ENCODE data around the gene PWWP2B.

The PWWP2B gene

DNA sequence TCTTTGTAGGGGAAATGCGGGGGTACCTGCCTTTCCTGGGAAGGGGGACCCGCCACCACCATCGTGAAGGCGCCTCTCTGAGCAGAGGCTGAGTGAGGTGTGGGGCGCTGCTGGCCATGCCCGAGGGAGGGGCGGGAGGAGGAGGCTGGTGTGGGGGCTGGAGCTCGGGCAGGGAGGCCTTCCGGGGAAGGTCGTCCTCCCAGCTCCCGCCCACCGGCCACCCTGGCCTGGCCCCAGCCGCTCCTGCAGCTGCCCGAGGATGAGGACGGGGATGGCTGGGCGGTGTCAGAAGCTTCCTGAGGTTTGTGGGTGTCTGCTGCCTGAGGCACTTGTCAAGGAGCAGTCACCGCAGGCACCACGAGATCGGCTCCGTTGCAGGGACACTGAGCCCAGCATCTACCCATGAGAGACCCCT is 11.4 kb downstream of the PWWP2B start:
- DNase-seq (ENCODE audit: low read depth), result no peak

DNA sequence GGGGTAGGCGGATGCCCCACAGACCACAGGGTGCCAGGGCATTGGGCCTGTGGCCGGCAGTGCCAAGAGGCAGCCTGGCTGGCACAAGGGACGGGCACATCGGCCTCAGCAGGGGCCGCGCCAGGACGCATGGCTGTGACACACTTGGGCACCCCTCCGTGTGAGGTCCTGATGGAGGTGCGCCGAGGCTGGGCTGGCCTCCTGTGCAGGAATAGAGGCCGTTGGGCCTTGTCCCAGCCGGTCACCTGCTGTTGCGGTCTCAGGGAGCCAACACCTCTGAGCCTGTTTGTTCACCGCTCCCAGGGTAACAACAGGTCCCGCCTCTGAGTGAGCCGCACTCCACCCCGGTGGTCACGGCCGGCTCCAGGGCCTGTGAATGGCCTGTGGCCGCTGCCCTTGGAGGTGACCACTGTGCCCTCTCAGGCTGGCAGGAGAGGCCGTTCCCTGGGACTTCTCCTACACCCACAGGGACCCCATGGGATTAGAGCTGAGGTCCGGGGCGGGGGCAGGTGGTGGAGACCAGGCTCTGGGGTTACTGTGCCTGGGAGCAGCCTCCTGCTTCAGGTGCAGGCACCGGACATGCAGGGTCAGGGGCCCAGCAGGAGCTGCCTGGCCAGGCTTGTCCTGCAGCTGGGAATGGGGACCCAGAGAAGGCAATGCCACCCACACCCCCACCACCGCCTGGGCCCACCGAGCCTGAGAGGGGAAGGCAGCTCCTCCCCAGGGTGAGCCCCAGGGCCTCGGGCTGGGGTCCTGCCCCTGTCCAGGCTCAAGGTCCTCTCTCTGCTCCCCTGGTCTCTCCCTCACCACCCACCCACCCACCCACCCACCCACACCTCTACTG is 12.0 kb downstream of the PWWP2B start:
- DNase-seq (ENCODE audit: low read depth), result no peak

DNA sequence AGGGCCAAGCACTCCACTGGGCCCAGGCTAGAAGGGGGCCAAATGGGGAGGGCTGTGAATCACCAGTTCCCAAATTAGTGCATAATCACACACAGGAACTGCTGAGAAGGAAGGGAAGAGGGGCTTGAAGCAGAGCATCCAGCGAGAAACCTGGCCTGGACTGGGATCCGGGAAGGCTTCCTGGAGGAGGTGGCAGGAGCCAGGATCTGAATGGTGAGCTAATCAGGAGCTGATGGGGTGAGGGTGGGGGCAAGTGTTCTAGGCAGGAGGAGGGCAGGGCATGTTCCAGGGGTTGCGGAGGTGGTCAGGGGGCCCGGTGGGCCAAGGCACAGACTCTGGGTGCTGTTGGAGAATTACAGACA is 12.6 kb downstream of the PWWP2B start:
- DNase-seq (ENCODE audit: low read depth), result no peak

DNA sequence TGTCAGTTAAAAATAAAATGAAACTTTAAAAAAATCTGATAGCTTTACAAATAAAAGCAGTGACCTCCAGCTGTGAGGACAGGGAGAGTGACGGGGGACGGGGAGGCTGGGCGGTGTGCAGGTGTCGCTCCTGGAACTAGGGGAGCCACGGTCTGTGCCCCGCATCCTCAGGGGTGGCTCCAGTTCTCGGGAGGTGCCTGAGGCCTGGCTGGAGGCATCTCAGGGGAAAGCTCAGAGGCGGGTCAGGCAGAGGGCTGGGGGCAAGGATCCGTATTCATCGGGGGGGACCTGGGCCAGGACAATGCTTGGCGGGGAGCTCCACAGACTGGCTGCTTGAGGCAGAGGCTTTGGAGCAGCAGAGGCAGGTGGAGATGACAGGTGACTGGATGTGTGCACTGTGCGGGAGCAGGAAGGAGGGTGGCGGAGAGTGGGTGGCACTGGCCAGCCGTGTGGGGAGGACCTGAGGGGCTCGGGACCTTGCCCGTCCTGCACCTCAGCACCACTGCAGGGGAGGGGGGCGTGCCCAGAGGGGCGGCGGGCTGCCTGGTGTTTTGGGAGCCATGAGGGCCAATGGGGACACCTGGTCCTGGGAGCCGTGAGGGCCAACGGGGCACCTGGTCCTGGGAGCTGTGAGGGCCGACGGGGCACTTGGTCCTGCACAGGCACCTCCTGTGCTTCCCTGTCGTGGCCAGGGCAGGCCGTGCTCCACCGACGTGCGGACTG is 13.2 kb downstream of the PWWP2B start:
- DNase-seq (ENCODE audit: low read depth), result no peak

DNA sequence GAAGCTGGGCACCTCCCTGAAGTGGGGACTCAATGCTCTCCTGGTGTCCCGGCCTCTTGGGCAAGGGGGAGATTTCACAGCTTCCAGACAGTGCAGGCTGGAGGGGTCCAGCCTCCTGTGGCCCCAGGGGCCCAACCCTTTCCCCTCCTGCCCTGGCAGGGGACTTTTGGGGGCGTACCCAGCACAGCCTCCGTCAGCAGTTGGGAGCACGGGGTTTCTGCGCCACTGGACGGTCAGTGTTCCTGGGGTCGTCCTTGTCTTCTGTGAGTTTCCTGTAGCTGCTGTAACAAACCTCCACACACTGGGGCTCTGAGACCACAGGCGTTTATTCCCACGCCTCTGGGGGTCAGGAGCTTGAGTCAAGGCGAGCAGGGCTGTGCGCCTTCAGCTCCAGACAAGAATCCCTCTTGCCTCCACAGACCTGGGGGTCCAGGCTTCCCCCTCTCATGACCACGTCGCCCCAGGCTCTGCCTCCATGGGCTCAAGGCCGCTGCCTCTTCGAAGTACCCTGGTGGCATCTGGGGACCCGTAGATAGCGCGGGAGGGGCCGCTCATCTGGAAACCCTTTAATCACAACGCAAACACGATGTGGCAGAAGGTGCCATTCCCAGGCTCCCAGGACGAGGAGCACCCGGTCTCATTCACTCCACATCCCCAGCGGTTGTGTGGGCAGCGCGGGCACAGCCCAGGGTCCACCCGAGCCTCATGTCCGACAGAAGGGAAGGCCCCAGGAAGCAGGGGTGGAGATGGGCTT is 14.0 kb downstream of the PWWP2B start:
- no peak for DNase-seq (ENCODE audit: low read depth)

DNA sequence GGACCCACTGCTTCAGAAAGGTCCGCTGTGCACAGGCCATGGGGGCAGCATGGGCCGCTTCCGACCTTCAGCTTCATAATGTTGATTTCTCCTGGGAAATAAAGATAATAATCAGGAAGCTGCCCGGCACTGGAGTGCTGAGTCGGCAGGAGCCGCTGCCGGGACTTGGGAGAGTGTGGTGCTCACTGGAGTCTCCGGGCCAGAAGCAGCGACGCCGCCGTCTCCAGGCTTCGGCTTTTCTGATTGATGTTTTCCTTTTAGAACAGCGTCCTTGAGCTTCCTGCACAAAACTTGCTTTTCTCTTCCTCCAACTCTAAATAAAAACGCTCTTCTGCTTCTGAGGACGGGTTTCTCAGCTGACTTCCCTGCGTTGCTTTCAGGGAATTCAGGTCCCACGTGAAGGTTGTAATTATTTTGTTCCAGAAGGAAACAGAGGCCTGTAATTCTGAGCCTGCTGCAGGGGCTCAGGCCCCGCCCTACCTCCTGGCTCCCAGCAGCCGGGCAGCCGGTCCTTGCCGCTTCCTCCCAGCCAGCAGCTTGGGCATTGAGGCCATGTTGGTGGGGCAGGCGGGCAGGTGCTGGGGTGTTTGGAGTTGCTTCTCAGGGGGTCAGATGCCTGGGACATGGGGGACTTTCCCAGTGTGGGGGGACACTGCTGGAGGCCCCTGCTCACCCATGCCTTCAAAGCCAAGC is 14.7 kb downstream of the PWWP2B start:
- DNase-seq (ENCODE audit: low read depth), result no peak

DNA sequence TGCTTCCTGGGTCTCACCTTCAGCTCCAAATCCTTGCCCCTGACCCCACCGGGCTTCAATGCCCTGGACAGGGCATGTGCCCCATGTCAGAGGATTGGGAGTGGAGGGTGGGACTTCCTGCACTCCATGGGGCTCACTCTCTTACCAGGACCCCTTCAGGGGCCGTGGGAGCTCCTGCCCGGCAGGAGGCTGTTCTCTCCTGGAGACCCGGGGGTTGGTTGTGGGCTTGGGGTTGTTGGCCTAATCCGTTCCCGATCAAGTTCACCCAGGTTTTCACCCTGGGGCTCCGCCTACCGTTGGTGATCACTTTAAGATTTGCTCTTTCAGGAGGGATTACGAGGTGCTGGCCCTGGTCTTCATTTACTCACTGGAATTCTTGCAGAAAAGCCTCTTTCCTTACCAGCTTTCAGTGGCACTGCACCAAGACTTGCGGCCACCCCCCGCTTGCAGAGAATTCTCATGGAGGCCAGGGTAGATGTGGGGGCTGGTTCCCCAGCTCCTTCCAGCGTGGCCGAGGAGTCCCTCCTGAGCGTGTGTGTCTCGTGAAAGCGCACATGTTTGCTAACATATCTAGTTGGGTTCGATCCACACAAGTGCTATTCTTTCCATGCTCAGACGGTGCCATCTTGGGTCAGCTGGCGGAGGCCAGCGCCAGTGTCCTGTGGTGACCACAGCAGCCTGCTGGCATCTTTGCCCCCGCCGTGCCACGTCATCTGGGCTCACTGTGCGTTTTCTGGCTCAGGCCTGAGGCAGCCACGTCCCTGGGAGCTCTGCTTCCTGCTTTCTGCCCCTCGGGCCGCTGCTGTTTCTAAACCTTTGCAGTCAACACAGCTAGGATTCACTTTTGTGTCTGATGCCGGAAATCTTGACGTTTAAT is 15.6 kb downstream of the PWWP2B start:
- DNase-seq (ENCODE audit: low read depth), result no peak

DNA sequence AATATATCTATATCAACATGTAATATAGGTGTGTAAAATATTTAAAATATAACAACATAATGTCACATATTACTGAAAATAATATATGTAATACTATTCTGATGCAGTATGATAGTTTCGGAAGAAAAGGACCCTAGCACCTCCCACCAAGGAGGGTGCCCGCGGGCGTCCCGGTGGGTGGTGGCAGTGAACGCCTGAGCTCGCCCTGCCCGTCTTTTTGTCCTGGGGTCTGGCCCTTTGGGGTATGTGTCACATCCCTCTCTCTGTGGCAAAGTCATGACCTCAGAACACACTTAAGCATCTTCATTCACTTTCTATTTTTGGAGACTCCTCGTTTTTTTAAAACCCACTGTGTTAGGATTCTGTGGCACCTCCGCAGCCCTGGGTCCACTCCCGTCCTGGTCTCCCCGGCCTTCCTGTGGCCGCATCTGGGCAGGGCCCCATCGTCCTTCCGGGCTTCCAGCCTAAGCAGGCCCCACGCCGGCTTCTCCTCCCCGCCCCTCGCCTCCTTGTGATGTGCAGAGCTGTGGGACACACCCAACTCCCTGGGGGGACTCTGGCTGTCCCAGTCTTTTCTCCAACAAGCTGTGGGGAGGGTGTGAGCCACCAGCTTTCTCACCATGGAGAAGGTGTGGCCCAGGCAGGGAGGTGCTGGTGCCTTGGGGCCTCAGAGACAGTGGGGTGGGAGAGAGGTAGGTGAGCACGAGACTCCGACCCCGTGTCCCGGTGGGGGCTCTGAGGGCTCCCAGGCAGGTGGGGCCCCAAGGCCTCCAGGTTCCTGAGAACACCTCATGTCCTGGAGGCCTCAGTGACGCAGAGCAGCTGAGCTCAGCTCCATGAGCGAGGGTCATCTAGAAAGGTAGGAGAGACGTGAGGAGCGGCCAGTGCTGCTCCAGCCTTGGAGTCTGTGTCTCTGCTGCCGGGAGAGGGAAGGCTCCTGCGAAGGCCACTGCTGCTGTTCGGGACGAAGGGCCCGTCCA is 16.5 kb downstream of the PWWP2B start:
- no peak for DNase-seq (ENCODE audit: low read depth)

DNA sequence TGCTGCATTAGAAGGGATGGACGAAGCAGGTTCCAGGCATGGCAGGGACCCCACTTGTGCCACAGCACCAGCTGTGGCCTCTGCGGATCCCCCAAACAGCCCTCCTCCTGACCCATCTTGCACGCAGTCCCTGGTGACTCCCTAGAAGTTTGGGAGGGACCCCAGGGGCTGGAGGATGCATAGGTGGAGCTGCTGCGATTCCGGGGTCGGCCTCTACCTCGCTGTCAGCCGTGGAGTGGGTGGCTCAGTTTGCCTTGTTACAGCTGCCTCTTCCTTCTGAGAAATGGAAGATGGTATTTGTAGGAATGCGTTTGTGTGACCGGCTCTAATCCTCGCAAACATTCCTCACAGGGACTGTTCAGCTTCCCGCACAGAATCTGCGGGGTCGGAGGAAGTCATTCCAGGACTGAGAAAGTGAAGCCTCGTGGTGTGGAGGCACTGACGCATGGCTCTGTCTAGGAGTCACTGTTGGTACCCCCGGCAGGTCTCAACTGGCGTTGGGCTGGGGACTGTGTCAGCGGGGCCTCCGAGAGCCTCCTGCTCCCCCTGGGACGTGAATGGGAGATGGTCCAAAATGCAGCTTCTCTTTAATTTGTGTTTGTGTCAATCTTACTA is 17.5 kb downstream of the PWWP2B start:
- no peak for DNase-seq (ENCODE audit: low read depth)

DNA sequence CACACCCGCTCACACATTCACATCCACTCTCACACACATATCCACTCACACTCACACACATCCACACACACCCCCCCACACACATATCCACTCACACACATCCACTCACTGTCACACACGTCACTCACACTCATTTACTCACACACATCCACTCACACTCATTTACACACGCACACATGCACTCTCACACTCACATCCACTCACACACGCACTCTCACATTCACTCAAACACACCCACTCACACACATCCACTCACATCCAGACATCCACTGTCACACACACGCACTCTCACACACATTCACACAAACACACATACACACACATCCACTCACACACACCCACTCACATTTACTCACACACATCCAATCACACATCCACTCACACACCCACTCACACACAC is 18.3 kb downstream of the PWWP2B start:
- DNase-seq (ENCODE audit: low read depth), result no peak

DNA sequence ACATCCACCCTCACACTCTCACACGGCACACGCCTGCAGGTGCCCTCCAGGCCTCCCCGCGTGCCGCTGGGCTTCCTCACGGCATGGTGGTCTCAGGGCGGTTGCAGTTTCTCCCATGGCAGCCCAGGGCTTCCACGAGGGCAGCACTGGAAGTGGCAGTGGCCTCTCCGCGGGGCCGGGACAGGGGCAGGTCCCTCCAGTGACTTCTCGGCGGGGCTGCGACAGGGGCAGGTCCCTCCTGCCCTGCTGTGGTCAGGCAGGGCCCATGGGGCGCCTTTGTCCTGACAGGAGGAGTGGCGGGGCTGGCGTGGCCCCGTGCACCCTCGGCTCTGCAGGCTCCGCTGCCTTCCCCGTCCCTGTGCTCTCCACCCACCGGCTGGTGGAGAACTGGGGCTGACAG is 19.0 kb downstream of the PWWP2B start:
- no peak for DNase-seq (ENCODE audit: low read depth)

DNA sequence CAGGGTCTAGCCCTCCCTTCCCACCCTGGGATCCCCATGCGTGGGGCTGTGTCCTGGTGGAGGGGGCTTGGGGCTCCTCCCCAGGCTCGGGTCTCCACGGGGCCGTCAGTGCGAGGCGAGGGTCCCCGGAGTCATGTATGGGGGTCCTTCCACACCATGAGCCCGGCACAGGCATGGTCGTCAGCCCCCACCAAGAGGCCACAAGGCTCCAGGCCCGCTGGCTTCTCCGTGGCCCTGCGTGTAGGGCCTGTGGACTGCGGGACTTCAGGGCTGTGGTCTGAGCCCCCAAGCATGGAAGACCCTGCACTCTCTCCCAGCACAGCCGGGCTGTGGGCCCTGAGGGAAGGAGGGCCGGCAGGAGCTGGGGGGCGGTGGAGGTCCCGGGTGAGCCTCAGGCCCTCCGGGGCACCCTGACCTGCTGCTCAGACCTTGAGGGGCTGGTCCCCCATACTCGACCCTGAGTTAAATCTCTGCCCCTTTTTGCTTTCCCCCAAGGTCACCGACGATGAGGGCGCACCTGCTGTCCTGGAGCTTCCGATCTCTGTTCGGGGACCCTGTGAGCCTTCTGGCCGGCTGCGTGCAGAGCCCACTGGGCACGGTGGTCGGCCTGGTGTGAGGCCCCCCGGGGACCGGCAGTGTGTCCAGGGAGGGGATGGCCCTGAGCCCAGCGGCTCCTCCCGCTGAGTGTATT is 19.7 kb downstream of the PWWP2B start:
- no peak for DNase-seq (ENCODE audit: low read depth)

DNA sequence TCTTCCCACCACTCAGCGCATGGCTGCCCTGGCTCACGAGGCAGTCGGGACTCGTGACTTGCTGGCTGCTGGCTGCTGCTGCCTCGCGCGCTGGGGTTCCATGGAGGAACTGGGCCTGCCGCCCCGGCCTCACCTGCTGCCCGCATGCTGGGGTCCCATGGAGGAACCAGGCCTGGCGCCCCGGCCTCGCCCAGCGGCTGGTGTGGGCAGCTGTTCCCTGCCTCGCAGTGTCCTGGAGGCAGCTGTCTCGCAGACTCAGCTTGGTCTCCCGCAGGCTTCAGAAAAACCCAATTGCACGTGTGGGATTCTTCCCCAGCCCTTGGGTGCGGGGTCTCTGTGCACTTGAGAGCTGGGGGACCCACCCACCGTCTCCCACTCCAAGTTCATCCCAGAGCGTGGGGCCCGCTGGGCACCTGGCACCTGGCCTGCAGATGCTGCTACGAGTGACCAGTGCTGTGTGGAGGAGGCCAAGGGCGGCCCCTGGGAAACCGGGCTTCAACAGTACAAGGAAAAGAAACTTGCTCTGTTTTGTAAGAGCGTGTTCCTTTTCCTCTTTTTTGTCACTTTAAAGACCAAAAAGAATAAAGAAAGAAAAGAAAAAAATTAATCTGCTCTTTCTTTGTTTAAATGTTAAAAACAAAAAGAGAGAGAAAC is 20.4 kb downstream of the PWWP2B start:
- DNase-seq (ENCODE audit: low read depth), result no peak

DNA sequence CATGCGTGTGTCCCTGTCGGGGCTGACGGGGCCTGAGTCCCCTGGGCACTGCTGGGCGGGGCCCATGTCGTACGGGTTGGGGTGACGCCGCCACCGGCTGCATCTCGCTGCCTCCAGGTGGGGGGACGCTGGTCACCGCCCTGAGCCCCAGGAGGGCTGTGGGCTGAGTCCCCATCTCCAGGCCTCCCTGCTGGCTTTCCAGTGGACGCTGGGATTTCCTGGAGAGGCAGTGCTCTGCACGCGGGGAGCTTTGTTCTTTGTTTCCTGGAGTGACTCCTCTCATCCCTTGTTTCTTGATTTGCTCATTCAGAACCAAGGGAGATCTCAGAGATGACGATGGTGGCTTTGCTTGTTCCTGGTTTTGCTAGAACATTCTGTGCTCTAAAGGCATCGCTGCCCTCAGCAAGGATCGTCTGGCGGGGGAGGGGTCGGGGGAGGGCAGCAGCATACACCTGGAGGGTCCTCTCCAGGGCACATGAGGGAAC is 21.0 kb downstream of the PWWP2B start:
- DNase-seq (ENCODE audit: low read depth), result no peak

DNA sequence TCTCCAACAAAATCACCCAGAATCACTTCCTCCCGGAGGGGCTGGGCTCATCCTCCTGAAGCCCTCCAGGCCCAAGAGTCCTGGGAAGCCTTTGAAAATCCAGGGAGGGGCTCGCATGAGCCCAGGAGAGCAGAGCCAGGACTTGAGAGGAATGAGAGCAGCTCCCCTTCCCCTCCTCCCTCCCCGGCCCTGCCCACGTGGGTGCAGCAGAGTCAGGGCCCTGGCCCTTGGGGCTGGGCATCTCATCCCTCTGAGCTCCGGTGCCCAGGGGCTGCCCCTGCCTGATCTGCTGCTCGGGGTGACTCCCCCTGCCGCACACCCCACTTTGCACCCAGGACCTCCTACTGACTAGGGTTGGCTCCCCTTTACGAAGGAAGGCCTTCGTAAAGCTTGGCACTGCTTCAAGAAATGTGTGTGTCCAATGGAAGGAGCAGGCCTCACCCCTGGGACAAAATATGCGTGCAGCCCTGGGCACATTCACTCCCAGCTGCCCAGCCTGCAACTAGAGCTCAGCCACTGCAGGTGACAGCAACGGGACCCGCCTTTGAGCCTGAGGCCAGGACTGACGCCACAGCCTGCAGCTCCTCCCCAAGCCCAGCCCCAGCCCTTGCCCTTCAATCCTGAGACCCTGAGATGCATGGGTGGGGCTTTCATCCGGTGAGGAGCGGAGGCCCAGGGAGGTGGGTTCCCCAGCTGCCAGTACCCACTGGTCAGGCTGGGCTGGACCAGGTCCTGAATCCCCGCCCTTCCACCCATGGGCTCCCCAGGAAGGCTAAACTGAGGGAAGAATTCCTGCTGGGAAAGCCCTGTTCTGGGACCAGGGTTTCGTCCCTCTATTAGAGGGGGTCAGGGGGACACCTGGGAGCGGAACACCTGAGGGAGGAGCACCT is 21.8 kb downstream of the PWWP2B start:
- no peak for DNase-seq (ENCODE audit: low read depth)

DNA sequence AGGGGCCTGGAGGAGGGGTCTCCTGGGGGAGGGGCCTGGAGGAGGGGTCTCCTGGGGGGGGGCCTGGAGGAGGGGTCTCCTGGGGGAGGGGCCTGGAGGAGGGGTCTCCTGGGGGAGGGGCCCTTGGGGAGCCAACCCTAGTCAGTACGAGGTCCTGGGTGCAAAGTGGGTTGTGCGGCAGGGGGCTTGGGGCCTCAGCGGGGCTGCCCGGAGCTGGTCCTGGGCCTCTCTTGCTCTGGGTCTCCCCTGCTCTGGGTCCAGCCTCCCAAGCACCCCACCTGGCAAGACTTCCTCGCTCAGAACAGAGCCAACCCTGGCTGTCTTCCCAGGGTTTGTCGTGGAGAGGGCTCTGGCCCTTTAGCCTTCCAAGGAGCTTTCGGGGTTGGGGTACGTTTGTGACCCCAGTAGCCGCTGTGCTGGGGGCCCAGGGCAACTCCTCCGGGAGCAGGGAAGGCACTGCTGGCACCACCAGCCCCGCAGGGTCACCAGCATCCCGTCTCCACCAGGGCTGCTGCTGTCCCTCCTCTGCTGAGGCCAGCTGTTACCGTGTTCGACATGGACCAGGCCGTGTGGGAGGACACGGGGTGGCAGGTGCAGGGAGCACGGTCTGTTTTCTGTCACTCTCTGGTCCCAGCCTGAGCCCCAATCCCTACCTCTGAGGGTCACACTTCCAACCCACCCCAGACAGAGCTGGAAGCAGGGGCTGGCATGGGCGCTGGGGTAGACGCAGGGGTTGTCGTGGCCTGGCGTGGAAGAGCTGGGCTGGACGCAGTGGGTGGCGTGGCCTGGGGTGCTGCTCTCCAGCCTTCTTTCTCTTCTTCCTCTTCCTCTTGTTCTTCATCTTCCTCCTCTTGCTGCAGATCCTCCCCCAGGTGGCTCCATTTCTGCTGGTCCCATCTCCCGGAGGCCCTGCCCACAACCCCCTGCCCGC is 22.8 kb downstream of the PWWP2B start:
- no peak for DNase-seq (ENCODE audit: low read depth)
